Measurements from ENCODE around the gene PDGFRB.

PDGFRB gene

GRCh38 chr5:150181027-150181426 lies 25.4 kb upstream of the PDGFRB start:
- no peak for TF ChIP-seq CTCF (conservative IDR thresholded peaks at IDR 0.05)
- H3K27ac ChIP-seq = no peak overlapping the region

- no peak for TF ChIP-seq CTCF (conservative IDR thresholded peaks at IDR 0.05)
- no peak overlapping the region for H3K27ac ChIP-seq
These were observed 24.8 kb upstream of the PDGFRB start for GRCh38 chr5:150180241-150181026.

- TF ChIP-seq CTCF (conservative IDR thresholded peaks at IDR 0.05) = no peak
- H3K27ac ChIP-seq = no peak overlapping the region
These were observed 23.5 kb upstream of the PDGFRB start for GRCh38 chr5:150179019-150179620.

GRCh38 chr5:150178262-150178661 lies 22.6 kb upstream of the PDGFRB start:
- H3K27ac ChIP-seq = no peak overlapping the region
- TF ChIP-seq CTCF (conservative IDR thresholded peaks at IDR 0.05) = no peak

- TF ChIP-seq CTCF (conservative IDR thresholded peaks at IDR 0.05) = no peak
- no peak overlapping the region for H3K27ac ChIP-seq
These were observed 22.1 kb upstream of the PDGFRB start for GRCh38 chr5:150177721-150178120.

GRCh38 chr5:150176745-150177477 lies 21.3 kb upstream of the PDGFRB start:
- H3K27ac ChIP-seq = no peak overlapping the region

More at GRCh38 chr5:150176745-150177477, 21.3 kb upstream of the PDGFRB start:
- no peak for TF ChIP-seq CTCF (conservative IDR thresholded peaks at IDR 0.05)

Measured in VCaP (cell line).